Measurements from ENCODE around the gene CD2BP2. TPM values are rescaled to one million over a fixed set of nuclear protein-coding genes. Genes with fewer than 3 reads are reported as not detected.

CD2BP2 gene
- total RNA-seq, 6 donors from 2014 or later, result 24.2 to 63.7 (median 38.8) TPM

- DNase-seq (peak; percentile 100), ATAC-seq (ENCODE audit: low FRiP score in 2 of 2) (peak; percentile 99)
- H3K27ac ChIP-seq, result peak overlapping the region; percentile 97 to 100 (median 100)
- peak overlapping the region; percentile 40 to 74 (median 73) for H3K4me3 ChIP-seq
- 1% methylated on average over 22 to 54 of the region's 67 CpGs for WGBS, 2 donors
- H3K27me3 ChIP-seq, result no peaks in the 10 kb centered on the region
- peak in 3 of 6 experiments; percentile 9 to 45 (median 18) for TF ChIP-seq CTCF (IDR thresholded peaks at IDR 0.05)
- peak in 2 of 4 donors; percentile 54 to 68 for TF ChIP-seq POLR2A (IDR thresholded peaks at IDR 0.05)
- peak; percentile 49 to 66 for TF ChIP-seq POLR2AphosphoS5 (IDR thresholded peaks at IDR 0.05)
- no peak for TF ChIP-seq EP300 (IDR thresholded peaks at IDR 0.05)
- no peaks in the 10 kb centered on the region for H3K9me3 ChIP-seq
- peaks cover 13 to 19% (median 17%) of the 10 kb centered on the region in 4 donors for H3K4me1 ChIP-seq
- H3K36me3 ChIP-seq, result no peaks in the 10 kb centered on the region
These were observed 23.4 kb upstream of the CD2BP2 start for GRCh38 chr16:30378236-30379157.

- Histone ChIP-seq H3K36me3 (no peaks in the 10 kb centered on the region), H3K27me3 (no peaks in the 10 kb centered on the region), H3K4me1 (peaks cover 13 to 19% (median 17%) of the 10 kb centered on the region in 4 donors), H3K9me3 (no peaks in the 10 kb centered on the region), H3K4me3 (peak overlapping the region; percentile 45 to 74 (median 73)), H3K27ac (peak overlapping the region; percentile 97 to 100 (median 100))
- 0 to 1% methylated on average over 13 to 39 of the region's 39 CpGs for WGBS, 2 donors
- ATAC-seq (ENCODE audit: low FRiP score in 2 of 2) (peak; percentile 90), DNase-seq (peak; percentile 94 to 95)
- no peak for TF ChIP-seq CTCF (IDR thresholded peaks at IDR 0.05)
- peak; percentile 56 to 84 (median 80) for TF ChIP-seq POLR2A (IDR thresholded peaks at IDR 0.05)
- no peak for TF ChIP-seq EP300 (IDR thresholded peaks at IDR 0.05)
- TF ChIP-seq POLR2AphosphoS5 (IDR thresholded peaks at IDR 0.05), result peak; percentile 79 to 93
These were observed 22.7 kb upstream of the CD2BP2 start for GRCh38 chr16:30377812-30378235.

GRCh38 chr16:30377050-30377811 is 22.1 kb upstream of the CD2BP2 start:
- no peak for DNase-seq
- TF ChIP-seq POLR2AphosphoS5 (IDR thresholded peaks at IDR 0.05) (no peak), CTCF (IDR thresholded peaks at IDR 0.05) (no peak), POLR2A (IDR thresholded peaks at IDR 0.05) (no peak), EP300 (IDR thresholded peaks at IDR 0.05) (no peak)
- no peaks in the 10 kb centered on the region for H3K27me3 ChIP-seq
- peak overlapping the region; percentile 97 to 100 (median 100) for H3K27ac ChIP-seq
- whole genome bisulfite sequencing, 2 donors, result 33 to 48% methylated on average over 19 to 29 of the region's 29 CpGs
- no peaks in the 10 kb centered on the region for H3K36me3 ChIP-seq
- peak overlapping the region in 3 of 4 donors; percentile 73 to 74 (median 73) for H3K4me3 ChIP-seq
- peaks cover 13 to 19% (median 17%) of the 10 kb centered on the region in 4 donors for H3K4me1 ChIP-seq
- ATAC-seq (ENCODE audit: low FRiP score in 2 of 2), result no peak
- H3K9me3 ChIP-seq, result no peaks in the 10 kb centered on the region

- WGBS, 2 donors, result 92 to 97% methylated on average over 5 to 8 of the region's 8 CpGs
- Histone ChIP-seq H3K9me3 (no peaks in the 10 kb centered on the region), H3K27ac (peak overlapping the region; percentile 97 to 100 (median 100)), H3K27me3 (no peaks in the 10 kb centered on the region), H3K36me3 (no peaks in the 10 kb centered on the region), H3K4me1 (peaks cover 14 to 21% (median 19%) of the 10 kb centered on the region in 4 donors), H3K4me3 (no peak overlapping the region)
- no peak for ATAC-seq (ENCODE audit: low FRiP score in 2 of 2)
- no peak for TF ChIP-seq CTCF (IDR thresholded peaks at IDR 0.05)
- no peak for TF ChIP-seq POLR2AphosphoS5 (IDR thresholded peaks at IDR 0.05)
- TF ChIP-seq POLR2A (IDR thresholded peaks at IDR 0.05), result no peak
- TF ChIP-seq EP300 (IDR thresholded peaks at IDR 0.05), result no peak
- DNase-seq, result no peak
These were observed 21.4 kb upstream of the CD2BP2 start for GRCh38 chr16:30376461-30376902.

Measured in upper lobe of left lung (tissue), 6 donors.